Measurements from ENCODE around the gene RBBP5.
A peak's percentile ranks its signal among the peaks of the same experiment; 100 is the strongest.

DNA sequence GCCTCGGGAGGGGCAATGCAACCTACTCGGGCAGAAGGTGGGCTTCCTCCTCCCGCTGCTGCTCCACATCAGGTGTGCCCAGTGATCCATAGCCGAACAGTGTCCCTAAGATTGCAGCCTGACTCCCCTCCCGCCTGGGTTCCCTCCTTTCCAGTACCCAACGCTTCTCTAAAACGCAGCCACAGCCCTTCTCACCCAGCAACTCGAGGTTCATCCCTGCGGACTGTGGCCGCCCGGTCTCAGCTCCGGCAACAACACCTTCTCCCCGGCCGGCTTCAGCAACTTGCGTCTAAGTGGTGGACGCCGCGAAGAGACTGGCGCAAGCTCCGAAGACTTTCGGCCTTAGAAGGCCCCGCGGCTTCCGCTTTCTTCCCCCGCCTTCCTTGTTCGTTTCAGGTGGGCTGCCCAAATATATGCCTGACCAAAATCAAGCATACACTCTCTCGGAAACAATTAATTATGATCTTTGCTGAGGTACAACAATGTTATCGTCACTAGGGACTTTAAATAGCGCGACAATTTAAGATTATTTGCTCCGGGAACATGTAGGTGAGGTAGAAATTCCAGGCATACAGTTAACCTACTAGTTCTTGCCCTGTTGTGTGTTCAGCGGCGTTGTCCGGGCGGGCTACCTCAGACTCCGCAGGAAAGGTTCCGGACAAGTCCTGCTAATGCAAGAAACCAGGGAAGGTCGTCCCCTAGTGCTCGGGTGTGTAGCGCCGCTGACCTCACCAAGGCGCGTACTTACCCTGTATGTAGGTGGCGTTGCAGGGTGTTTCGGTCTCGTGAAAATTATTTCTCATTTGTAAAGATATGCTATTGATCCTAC, at the start of gene RBBP5:
- TF ChIP-seq, protein P1, sequence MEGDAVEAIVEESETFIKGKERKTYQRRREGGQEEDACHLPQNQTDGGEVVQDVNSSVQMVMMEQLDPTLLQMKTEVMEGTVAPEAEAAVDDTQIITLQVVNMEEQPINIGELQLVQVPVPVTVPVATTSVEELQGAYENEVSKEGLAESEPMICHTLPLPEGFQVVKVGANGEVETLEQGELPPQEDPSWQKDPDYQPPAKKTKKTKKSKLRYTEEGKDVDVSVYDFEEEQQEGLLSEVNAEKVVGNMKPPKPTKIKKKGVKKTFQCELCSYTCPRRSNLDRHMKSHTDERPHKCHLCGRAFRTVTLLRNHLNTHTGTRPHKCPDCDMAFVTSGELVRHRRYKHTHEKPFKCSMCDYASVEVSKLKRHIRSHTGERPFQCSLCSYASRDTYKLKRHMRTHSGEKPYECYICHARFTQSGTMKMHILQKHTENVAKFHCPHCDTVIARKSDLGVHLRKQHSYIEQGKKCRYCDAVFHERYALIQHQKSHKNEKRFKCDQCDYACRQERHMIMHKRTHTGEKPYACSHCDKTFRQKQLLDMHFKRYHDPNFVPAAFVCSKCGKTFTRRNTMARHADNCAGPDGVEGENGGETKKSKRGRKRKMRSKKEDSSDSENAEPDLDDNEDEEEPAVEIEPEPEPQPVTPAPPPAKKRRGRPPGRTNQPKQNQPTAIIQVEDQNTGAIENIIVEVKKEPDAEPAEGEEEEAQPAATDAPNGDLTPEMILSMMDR (IDR thresholded peaks at IDR 0.05), result peak; percentile 98
- no peak for TF ChIP-seq ZFX (IDR thresholded peaks at IDR 0.05; ENCODE audit: borderline replicate concordance)

Data from 22Rv1 (cell line).